Posterior cingulate gyrus (tissue), 11 donors: Measurements from ENCODE around the gene FARP1.

Source experiments
- DNase-seq, 10 donors: peaks; one replicate each; pipeline versions ENCODE4 v3.0.0 to v3.0.0-alpha.2; 2020 to 2021; ENCODE audit warnings: mixed read lengths in 3 of 10
- intact Hi-C: fragments of 100-400 bp; cut with DNase I; formaldehyde crosslinking; loops from one replicate; pipeline ENCODE4 v1.15.1; 2023

Gene FARP1

DNA sequence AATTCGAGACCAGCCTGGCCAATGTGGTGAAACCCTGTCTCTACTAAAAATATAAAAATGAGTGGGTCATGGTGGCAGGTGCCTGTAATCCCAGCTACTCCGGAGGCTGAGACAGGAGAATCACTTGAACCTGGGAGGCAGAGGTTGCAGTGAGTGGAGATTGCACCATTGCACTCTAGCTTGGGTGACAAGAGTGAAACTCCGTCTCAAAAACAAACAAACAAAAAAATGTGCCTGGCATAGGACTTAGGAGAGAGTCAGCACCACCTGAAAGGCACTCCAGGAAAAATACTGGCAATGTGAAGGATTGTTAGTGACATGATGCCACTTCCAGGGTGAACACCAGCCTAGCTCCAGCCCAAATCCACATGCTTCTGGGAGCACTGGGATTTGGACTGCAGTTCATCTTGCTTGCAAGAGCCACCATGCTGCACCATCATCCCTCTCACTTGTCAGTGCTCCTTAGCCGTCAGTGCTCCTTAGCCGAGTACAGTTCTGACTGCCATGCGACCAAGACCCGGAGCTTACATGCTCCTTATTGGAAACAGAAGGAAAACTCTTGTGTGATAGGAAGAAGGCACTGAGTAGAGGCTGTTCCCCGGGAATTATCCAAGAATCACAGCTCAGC, 179.3 kb downstream of the FARP1 start:
- intact Hi-C loops, result no loop called here
- no peak for DNase-seq

GRCh38 chr13:98324105-98324504, 181.2 kb downstream of the FARP1 start:
- DNase-seq, result no peak
- intact Hi-C loops, result no loop called here

- intact Hi-C loops, result no loop called here
- DNase-seq, result no peak
These were observed 182.8 kb downstream of the FARP1 start for GRCh38 chr13:98325724-98326123.

GRCh38 chr13:98326291-98326690, 183.4 kb downstream of the FARP1 start:
- no peak for DNase-seq
- intact Hi-C loops, result no loop called here

- no peak for DNase-seq
- intact Hi-C loops, result no loop called here
These were observed 184.7 kb downstream of the FARP1 start for GRCh38 chr13:98327371-98328270.

DNA sequence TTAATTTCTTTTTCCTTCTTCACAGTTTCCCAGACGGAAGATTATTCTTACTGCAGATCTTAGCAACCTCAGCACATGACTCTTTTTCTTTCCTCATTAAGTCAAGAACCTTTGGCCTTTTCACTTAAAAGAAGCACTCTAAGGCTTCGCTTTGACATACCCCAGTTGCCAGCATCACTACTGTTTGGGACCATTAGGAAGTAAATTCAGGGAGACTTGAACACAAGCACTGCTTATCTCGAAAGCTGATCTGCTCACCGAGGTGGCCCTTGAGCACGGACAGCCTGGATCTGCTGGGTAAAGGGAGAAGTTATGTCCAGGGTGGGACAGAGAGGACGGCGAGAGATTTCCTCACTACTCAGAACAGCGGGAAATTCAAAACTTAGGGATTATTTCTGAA, 185.6 kb downstream of the FARP1 start:
- intact Hi-C loops, result no loop called here
- DNase-seq, result no peak

- no peak for DNase-seq
- intact Hi-C loops, result no loop called here
These were observed 189.3 kb downstream of the FARP1 start for GRCh38 chr13:98332222-98332621.

DNA sequence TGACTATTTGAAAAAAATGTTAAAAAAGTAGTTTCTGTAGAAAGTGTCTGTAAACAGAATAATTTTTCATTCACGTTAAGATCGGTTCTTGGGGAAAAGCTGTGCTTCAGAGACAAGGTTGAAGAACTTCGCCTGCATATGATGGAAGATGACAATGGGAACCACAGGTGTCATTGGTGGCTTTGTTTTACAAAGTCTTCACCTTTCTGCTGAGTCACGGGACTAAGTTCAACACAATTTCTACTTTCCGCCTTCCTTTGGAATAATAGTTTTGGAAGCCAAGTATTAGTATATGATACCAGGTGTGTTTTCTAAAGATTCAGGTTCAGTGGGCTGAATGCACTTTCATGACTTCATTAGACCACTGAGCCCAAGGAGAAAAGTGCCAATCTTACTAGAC, 189.8 kb downstream of the FARP1 start:
- intact Hi-C loops, result no loop called here
- DNase-seq, result no peak

DNA sequence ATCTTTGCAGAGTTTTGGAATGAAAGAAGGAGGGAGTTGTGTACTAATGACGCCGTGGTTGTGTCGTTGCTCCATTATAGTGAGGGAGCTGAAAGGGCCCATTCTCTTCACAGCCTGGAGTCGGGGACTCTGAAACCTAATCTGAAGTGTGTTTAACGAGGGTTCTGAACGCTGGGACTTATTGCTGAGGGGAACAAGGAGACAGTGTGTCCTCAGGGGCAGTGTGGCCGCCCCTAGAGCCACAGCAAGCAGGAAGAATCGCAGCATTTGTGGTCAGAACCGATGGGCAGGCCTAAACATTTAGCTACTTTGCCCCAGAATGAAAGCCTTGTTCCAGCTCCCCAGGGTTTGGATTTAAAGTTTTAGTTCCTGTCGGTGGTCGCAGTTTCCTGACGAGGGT, 190.6 kb downstream of the FARP1 start:
- intact Hi-C loops, result no loop called here
- DNase-seq, result no peak

- no peak for DNase-seq
- intact Hi-C loops, result no loop called here
These were observed 191.8 kb downstream of the FARP1 start for GRCh38 chr13:98334620-98335205.

- intact Hi-C loops, result no loop called here
- no peak for DNase-seq
These were observed 192.8 kb downstream of the FARP1 start for GRCh38 chr13:98335721-98336120.

DNA sequence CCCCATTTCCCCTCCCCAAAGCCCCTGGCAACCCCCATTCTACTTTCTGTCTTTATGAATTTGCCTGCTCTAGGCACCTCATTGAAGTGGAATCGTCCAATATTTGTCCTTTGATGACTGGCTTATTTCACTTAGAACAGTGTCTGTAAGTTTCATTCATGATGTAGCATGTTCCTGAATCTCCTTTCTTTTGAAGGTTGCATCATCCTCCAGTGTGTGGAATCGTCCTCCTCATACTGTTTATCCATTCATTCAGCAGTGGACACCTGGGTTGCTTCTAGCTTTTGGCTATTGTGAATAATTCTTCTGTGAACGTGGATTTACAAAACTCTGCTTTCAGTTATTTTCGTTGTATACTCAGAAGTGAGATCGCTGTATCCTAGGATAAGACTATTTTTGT, 195.4 kb downstream of the FARP1 start:
- intact Hi-C loops, result no loop called here
- DNase-seq, result no peak

- intact Hi-C loops, result no loop called here
- no peak for DNase-seq
These were observed 197.0 kb downstream of the FARP1 start for GRCh38 chr13:98339684-98340425.

GRCh38 chr13:98342953-98343352, 200.1 kb downstream of the FARP1 start:
- DNase-seq, result no peak
- intact Hi-C loops, result no loop called here

- intact Hi-C loops, result no loop called here
- DNase-seq, result no peak
These were observed 200.6 kb downstream of the FARP1 start for GRCh38 chr13:98343461-98343860.

GRCh38 chr13:98344392-98344791, 201.5 kb downstream of the FARP1 start:
- DNase-seq, result peak in 1 of 10 donors; percentile 18
- intact Hi-C loops, result no loop called here

DNA sequence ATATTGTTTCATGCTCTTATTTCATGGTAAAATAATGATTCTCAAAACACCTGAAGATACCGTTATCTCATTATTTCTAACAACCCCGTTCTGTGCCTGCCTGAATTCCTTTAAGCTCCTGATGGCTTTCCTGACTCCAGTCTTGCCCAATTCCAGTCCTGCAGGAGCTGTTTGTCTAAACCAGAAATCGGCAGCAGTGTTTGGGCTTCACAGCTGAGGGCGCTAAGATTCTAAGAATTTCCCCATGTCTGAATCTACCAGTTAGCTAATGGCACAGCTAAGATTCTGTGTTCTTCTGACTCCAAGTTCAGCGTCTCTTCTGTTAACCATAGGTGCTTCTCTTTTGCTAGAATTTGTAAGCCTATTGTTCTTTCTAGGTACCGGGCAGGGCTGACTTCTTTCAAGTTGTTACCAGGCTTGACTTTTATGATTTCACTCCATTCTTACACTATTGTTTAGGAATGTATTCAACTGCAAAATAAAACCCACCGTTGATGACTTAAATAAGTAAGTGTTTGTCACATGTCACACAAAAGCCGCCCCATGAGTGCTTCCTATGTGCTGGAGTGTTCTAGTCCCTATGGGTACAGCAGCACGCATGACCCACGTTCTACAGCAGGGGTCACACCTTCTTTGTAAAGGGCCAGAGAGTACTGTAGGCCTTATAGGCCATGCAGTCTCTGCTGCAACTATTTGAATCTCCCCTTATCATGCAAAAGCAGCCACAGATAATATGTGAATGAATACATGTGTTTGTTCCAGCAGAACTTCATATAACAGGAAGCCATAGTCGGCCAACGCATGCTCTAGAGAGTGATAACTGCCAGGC, 202.4 kb downstream of the FARP1 start:
- intact Hi-C loops, result no loop called here
- no peak for DNase-seq

GRCh38 chr13:98346904-98347636, 204.2 kb downstream of the FARP1 start:
- intact Hi-C loops, result no loop called here
- DNase-seq, result no peak

DNA sequence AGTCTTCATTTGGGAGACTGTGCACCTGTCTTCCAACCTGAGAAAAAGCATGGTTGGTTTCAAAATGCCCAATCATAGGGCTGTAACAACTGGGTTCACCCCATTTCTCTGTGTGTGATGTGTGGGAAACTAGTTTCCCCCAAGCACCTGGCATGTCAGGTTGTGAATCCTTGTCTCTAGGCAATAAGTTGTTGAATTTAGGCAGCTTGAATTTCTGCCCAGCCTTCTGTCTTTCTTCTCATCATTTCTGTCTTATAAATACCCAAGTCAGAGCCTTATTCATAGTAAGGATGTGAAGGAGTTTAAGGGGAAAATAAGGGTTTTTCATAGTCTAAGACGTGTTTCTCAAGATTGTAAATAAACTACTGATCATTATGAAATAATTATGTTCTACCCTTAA, 204.9 kb downstream of the FARP1 start:
- no peak for DNase-seq
- intact Hi-C loops, result no loop called here
